Hepatocyte (in vitro differentiated cells): ENCODE measurements around the gene AHNAK. TPM values are rescaled to one million over a fixed set of nuclear protein-coding genes. Genes with fewer than 3 reads are reported as not detected.
A peak's percentile ranks its signal among the peaks of the same experiment; 100 is the strongest.

Experiments
- DNase-seq: peaks from one replicate; pipeline ENCODE4 v3.0.0-alpha.2; 2016; ENCODE audit warnings: low spot score
- H2AFZ ChIP-seq: fragments of 200-600 bp; sonication (generic); 2 replicates; pipeline ENCODE4 v1.6.0; 2016; ENCODE audit warnings: antibody characterized with exemption, mild to moderate bottlenecking
- H3K27ac ChIP-seq: fragments of 200-600 bp; sonication (generic); 2 replicates; pipeline ENCODE4 v1.5.1; 2016; ENCODE audit warnings: mild to moderate bottlenecking
- H3K27me3 ChIP-seq: fragments of 200-600 bp; sonication (generic); 2 replicates; pipeline ENCODE4 v1.6.1; 2016
- H3K36me3 ChIP-seq: fragments of 200-600 bp; sonication (generic); replicated peaks from 2 replicates; pipeline ENCODE4 v1.5.1; 2016; ENCODE audit warnings: low read depth; ENCODE audit not compliant: insufficient read depth
- H3K4me1 ChIP-seq: fragments of 200-600 bp; sonication (generic); 2 replicates; pipeline ENCODE4 v1.5.1; 2016; ENCODE audit warnings: mild to moderate bottlenecking, moderate library complexity; ENCODE audit not compliant: insufficient read depth
- H3K4me2 ChIP-seq: fragments of 200-600 bp; sonication (generic); 2 replicates; pipeline ENCODE4 v1.6.0; 2016
- H3K4me3 ChIP-seq: fragments of 200-600 bp; sonication (generic); 2 replicates; pipeline ENCODE4 v1.5.1; 2016; ENCODE audit warnings: mild to moderate bottlenecking
- H3K79me2 ChIP-seq: fragments of 200-600 bp; sonication (generic); 2 replicates; pipeline ENCODE4 v1.6.0; 2017; ENCODE audit warnings: mild to moderate bottlenecking
- H3K9me2 ChIP-seq: fragments of 200-600 bp; sonication (generic); replicated peaks from 2 replicates; pipeline ENCODE4 v1.6.0; 2017; ENCODE audit warnings: mild to moderate bottlenecking; ENCODE audit not compliant: insufficient read depth
- H3K9me3 ChIP-seq: fragments of 200-600 bp; sonication (generic); 2 replicates; pipeline ENCODE4 v1.5.1; 2016; ENCODE audit warnings: low read depth, mild to moderate bottlenecking
- H4K20me1 ChIP-seq: fragments of 200-600 bp; sonication (generic); 2 replicates; pipeline ENCODE4 v1.6.0; 2016; ENCODE audit warnings: mild to moderate bottlenecking; ENCODE audit not compliant: insufficient read depth, poor library complexity, severe bottlenecking
- CTCF ChIP-seq: fragments of 200-600 bp; sonication (generic); IDR thresholded peaks from 2 replicates; pipeline ENCODE4 v1.5.1; 2016; ENCODE audit warnings: antibody characterized with exemption, mild to moderate bottlenecking; ENCODE audit not compliant: poor library complexity
- EZH2 ChIP-seq: fragments of 200-600 bp; sonication (generic); IDR thresholded peaks from 2 replicates; pipeline ENCODE4 v1.6.1; 2016; ENCODE audit warnings: antibody characterized with exemption, mild to moderate bottlenecking, borderline replicate concordance
- EZH2phosphoT487 ChIP-seq: fragments of 200-600 bp; sonication (generic); IDR thresholded peaks from one replicate; pipeline ENCODE4 v1.6.1; 2018; ENCODE audit warnings: antibody characterized with exemption, mild to moderate bottlenecking, low read depth, moderate library complexity; ENCODE audit not compliant: unreplicated experiment, severe bottlenecking
- WGBS: methylation state at CpG from one replicate; pipeline ENCODE4 v1.1.6; 2016; ENCODE audit warnings: low lambda C conversion rate; ENCODE audit errors: missing lambda C conversion rate; 5-methylcytosine and 5-hydroxymethylcytosine counted together
- polyA plus RNA-seq: library from polyadenylated mRNA; unstranded; fragments of >200 nt; fragmentation: Nextera tagmentation; extraction: Ambion mirVana; gene quantifications from 2 replicates; pipeline ENCODE4 v1.2.1, GENCODE V29; 2016
- total RNA-seq: library from RNA; depleted of rRNA; stranded (reverse); fragments of >200 nt; gene quantifications from 2 replicates; pipeline ENCODE4 v1.2.3, GENCODE V29; 2014

The AHNAK gene
- total and polyA plus RNA-seq, 2 experiments from 2014 or later = 47.6 to 237 TPM

- no peak for TF ChIP-seq EZH2phosphoT487
- TF ChIP-seq EZH2 = no peak
- TF ChIP-seq CTCF = no peak
- DNase-seq = peak; percentile 63
- H3K4me3 ChIP-seq = no peak overlapping the region
- peak overlapping the region; percentile 56 for H3K27ac ChIP-seq
- H3K4me1 ChIP-seq = peaks cover 17% of the 10 kb centered on the region
- H3K9me2 ChIP-seq = no peaks in the 10 kb centered on the region
- no peaks in the 10 kb centered on the region for H4K20me1 ChIP-seq
- H3K9me3 ChIP-seq = no peaks in the 10 kb centered on the region
- H2AFZ ChIP-seq = peak overlapping the region; percentile 34
- no peaks in the 10 kb centered on the region for H3K79me2 ChIP-seq
- H3K4me2 ChIP-seq = peak overlapping the region; percentile 54
- H3K27me3 ChIP-seq = no peaks in the 10 kb centered on the region
- H3K36me3 ChIP-seq = no peaks in the 10 kb centered on the region
- WGBS = 44% methylated on average over 19 of the region's 19 CpGs
Measured at GRCh38 chr11:62487738-62488551, 58.7 kb downstream of the AHNAK start.

DNA sequence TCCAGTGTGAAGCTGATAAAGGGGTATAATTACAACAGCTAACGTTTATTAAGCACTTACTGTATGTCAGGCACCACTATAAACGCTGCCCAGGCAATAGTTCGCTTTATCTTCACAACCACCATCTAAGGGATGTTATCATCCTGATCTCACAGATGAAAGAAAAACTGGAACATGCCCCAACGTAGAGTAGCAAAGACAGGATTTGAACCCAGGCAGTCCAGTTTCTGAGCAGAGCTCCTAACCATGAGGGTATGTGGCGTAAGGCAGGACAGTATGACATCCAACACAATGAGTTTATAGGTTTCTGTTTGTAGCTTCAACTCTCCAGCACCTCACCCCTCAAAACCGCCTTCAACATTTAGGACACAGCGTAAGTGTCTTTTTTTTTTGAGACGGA, 59.5 kb downstream of the AHNAK start:
- TF ChIP-seq EZH2 (no peak), EZH2phosphoT487 (no peak), CTCF (no peak)
- Histone ChIP-seq H3K36me3 (no peaks in the 10 kb centered on the region), H2AFZ (no peak overlapping the region), H3K27me3 (no peaks in the 10 kb centered on the region), H3K4me3 (no peak overlapping the region), H3K79me2 (no peaks in the 10 kb centered on the region), H4K20me1 (no peaks in the 10 kb centered on the region), H3K9me2 (no peaks in the 10 kb centered on the region), H3K9me3 (no peaks in the 10 kb centered on the region), H3K27ac (peak overlapping the region; percentile 56), H3K4me1 (peaks cover 17% of the 10 kb centered on the region), H3K4me2 (peak overlapping the region; percentile 54)
- 81% methylated on average over 8 of the region's 8 CpGs for WGBS
- no peak for DNase-seq

- no peak for DNase-seq
- H3K4me2 ChIP-seq = no peak overlapping the region
- H3K79me2 ChIP-seq = no peaks in the 10 kb centered on the region
- H2AFZ ChIP-seq = no peak overlapping the region
- no peaks in the 10 kb centered on the region for H4K20me1 ChIP-seq
- H3K4me3 ChIP-seq = no peak overlapping the region
- WGBS = 90% methylated on average over 6 of the region's 6 CpGs
- no peaks in the 10 kb centered on the region for H3K27me3 ChIP-seq
- no peak for TF ChIP-seq EZH2
- TF ChIP-seq EZH2phosphoT487 = no peak
- TF ChIP-seq CTCF = no peak
- H3K9me3 ChIP-seq = no peaks in the 10 kb centered on the region
- H3K36me3 ChIP-seq = no peaks in the 10 kb centered on the region
- no peaks in the 10 kb centered on the region for H3K9me2 ChIP-seq
- H3K27ac ChIP-seq = no peak overlapping the region
- H3K4me1 ChIP-seq = peaks cover 36% of the 10 kb centered on the region
Measured at GRCh38 chr11:62484352-62484751, 62.3 kb downstream of the AHNAK start.
